ENCODE data around the gene SCAF8.
"Not testable (repeated sequence)": the region's sequence is repeated elsewhere in the genome, so short reads cannot be mapped to it uniquely, and the experiment has no call there.

GRCh38 chr6:154716350-154716749 is 16.9 kb upstream of the SCAF8 start:
- not testable (repeated sequence) for TF ChIP-seq CTCF (tag by site-specific recombination; IDR thresholded peaks at IDR 0.05); ZNF132 (tag by site-specific recombination; IDR thresholded peaks at IDR 0.05; ENCODE audit: borderline replicate concordance); PBX3 (CRISPR knock-in tag; IDR thresholded peaks at IDR 0.05); ZNF274 (IDR thresholded peaks at IDR 0.05; ENCODE audit: low read length); ZNF274 (tag by site-specific recombination; IDR thresholded peaks at IDR 0.05; ENCODE audit: borderline replicate concordance); ZNF785 (tag by site-specific recombination; IDR thresholded peaks at IDR 0.05); ZNF24 (tag by site-specific recombination; IDR thresholded peaks at IDR 0.05); ZNF843 (tag by site-specific recombination; IDR thresholded peaks at IDR 0.05); PRDM2 (tag by site-specific recombination; IDR thresholded peaks at IDR 0.05; ENCODE audit: borderline replicate concordance); ZNF362 (tag by site-specific recombination; IDR thresholded peaks at IDR 0.05)

Measured in HEK293 (cell line).